MM.1S (cell line): Measurements from ENCODE around the gene LMNTD2.

Experiments
- DNase-seq: peaks from one replicate; pipeline ENCODE4 v3.0.0-alpha.2; 2015
- H2AFZ ChIP-seq: fragments of 300-600 bp; sonication (generic); 2 replicates; pipeline ENCODE4 v1.6.0; 2016; ENCODE audit warnings: antibody characterized with exemption, low read length
- H3F3A ChIP-seq: fragments of 300-600 bp; sonication (generic); 2 replicates; pipeline ENCODE4 v1.6.1; 2016; ENCODE audit warnings: mild to moderate bottlenecking, antibody characterized with exemption, low read length, moderate library complexity, mixed read lengths; ENCODE audit not compliant: insufficient read depth
- H3K27ac ChIP-seq: fragments of 300-600 bp; sonication (generic); 2 replicates; pipeline ENCODE4 v1.5.1; 2016; ENCODE audit warnings: mild to moderate bottlenecking, low read length
- H3K27me3 ChIP-seq: fragments of 300-600 bp; sonication (generic); replicated peaks from 2 replicates; pipeline ENCODE4 v1.6.0; 2016; ENCODE audit warnings: low read length; ENCODE audit not compliant: insufficient read depth
- H3K36me3 ChIP-seq: fragments of 300-600 bp; sonication (generic); replicated peaks from 2 replicates; pipeline ENCODE4 v1.6.1; 2016; ENCODE audit warnings: mild to moderate bottlenecking, low read length, mixed read lengths; ENCODE audit not compliant: insufficient read depth
- H3K4me1 ChIP-seq: fragments of 300-600 bp; sonication (generic); 2 replicates; pipeline ENCODE4 v1.6.1; 2016; ENCODE audit warnings: low read length, mixed read lengths
- H3K4me2 ChIP-seq: fragments of 300-600 bp; sonication (generic); 2 replicates; pipeline ENCODE4 v1.6.0; 2016; ENCODE audit warnings: low read depth, low read length
- H3K4me3 ChIP-seq: fragments of 300-600 bp; sonication (generic); 2 replicates; pipeline ENCODE4 v1.5.1; 2016; ENCODE audit warnings: low read length, mixed read lengths
- H3K79me2 ChIP-seq: fragments of 300-600 bp; sonication (generic); 2 replicates; pipeline ENCODE4 v1.6.1; 2016; ENCODE audit warnings: mixed run types, low read length, mixed read lengths
- H3K9ac ChIP-seq: fragments of 300-600 bp; sonication (generic); 2 replicates; pipeline ENCODE4 v1.6.1; 2016; ENCODE audit warnings: low read length, mixed read lengths
- H3K9me2 ChIP-seq: fragments of 300-600 bp; sonication (generic); replicated peaks from 2 replicates; pipeline ENCODE4 v1.6.1; 2016; ENCODE audit warnings: mild to moderate bottlenecking, low read length, mixed read lengths; ENCODE audit not compliant: insufficient read depth
- H3K9me3 ChIP-seq: fragments of 300-600 bp; sonication (generic); replicated peaks from 2 replicates; pipeline ENCODE4 v1.6.1; 2016; ENCODE audit warnings: mild to moderate bottlenecking, low read length, mixed read lengths; ENCODE audit not compliant: insufficient read depth
- H4K20me1 ChIP-seq: fragments of 300-600 bp; sonication (generic); 2 replicates; pipeline ENCODE4 v1.6.1; 2016; ENCODE audit warnings: mild to moderate bottlenecking, low read length, moderate library complexity, mixed read lengths; ENCODE audit not compliant: insufficient read depth
- CTCF ChIP-seq: fragments of 300-600 bp; sonication (generic); IDR thresholded peaks from 2 replicates; pipeline ENCODE4 v1.5.1; 2016; ENCODE audit warnings: antibody characterized with exemption, low read length, mixed read lengths
- EZH2 ChIP-seq: fragments of 300-600 bp; sonication (generic); optimal IDR thresholded peaks from 2 replicates; pipeline ENCODE3; 2017; ENCODE audit warnings: low read depth, mild to moderate bottlenecking, antibody characterized with exemption, low read length, mixed read lengths
- EZH2phosphoT487 ChIP-seq: fragments of 300-600 bp; sonication (generic); IDR thresholded peaks from 2 replicates; pipeline ENCODE4 v1.6.1; 2018; ENCODE audit warnings: antibody characterized with exemption, low read length

LMNTD2 gene

GRCh38 chr11:551131-551530 is 9.4 kb downstream of the LMNTD2 start:
- no peaks in the 10 kb centered on the region for H3K79me2 ChIP-seq
- H2AFZ ChIP-seq: no peak overlapping the region
- H3F3A ChIP-seq: no peaks in the 10 kb centered on the region
- no peaks in the 10 kb centered on the region for H3K9me2 ChIP-seq
- H3K9ac ChIP-seq: no peak overlapping the region
- H3K27me3 ChIP-seq: peaks cover 12% of the 10 kb centered on the region
- TF ChIP-seq EZH2 (no peak), EZH2phosphoT487 (no peak), CTCF (no peak)
- no peaks in the 10 kb centered on the region for H3K36me3 ChIP-seq
- DNase-seq: no peak
- no peak overlapping the region for H3K4me2 ChIP-seq
- no peaks in the 10 kb centered on the region for H4K20me1 ChIP-seq
- H3K9me3 ChIP-seq: no peaks in the 10 kb centered on the region
- H3K27ac ChIP-seq: no peak overlapping the region
- H3K4me1 ChIP-seq: no peaks in the 10 kb centered on the region
- H3K4me3 ChIP-seq: no peak overlapping the region

- no peak for DNase-seq
These were observed 9.8 kb downstream of the LMNTD2 start for GRCh38 chr11:550746-551085.

DNA sequence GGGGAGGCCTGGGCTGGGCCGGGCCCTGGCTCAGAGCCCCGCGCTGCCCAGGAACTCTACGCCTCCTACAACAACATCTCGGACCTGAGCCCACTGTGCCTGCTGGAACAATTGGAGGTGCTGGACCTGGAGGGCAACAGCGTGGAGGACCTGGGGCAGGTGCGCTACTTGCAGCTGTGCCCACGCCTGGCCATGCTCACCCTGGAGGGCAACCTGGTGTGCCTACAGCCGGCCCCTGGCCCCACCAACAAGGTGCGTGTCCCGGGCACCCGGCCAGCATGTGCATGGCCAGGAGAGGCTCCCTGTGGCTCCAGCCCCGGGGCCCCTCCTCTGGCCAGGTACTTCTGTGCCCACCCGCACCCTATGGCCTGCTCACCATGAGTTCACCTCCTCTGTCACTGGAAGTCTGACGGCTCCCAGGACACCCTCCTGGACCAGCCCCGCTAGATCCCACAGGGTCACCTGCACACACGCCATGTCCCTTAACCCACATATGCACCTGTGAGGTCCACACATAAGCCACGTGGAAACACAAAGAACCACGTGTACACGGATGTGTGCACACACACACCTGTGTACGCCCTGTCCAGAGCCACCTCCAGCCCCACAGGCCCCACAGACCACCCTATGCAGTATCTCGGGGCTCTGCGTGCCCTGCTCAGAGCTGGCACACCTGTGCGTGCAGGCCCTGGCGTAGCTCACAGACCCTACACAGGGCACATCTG is 10.4 kb downstream of the LMNTD2 start:
- no peaks in the 10 kb centered on the region for H4K20me1 ChIP-seq
- H2AFZ ChIP-seq: no peak overlapping the region
- H3K36me3 ChIP-seq: no peaks in the 10 kb centered on the region
- no peaks in the 10 kb centered on the region for H3F3A ChIP-seq
- H3K79me2 ChIP-seq: no peaks in the 10 kb centered on the region
- no peak overlapping the region for H3K4me2 ChIP-seq
- no peak overlapping the region for H3K9ac ChIP-seq
- no peaks in the 10 kb centered on the region for H3K4me1 ChIP-seq
- H3K27me3 ChIP-seq: peaks cover 4% of the 10 kb centered on the region
- no peak overlapping the region for H3K27ac ChIP-seq
- no peak overlapping the region for H3K4me3 ChIP-seq
- TF ChIP-seq EZH2 (no peak), CTCF (no peak), EZH2phosphoT487 (no peak)
- no peaks in the 10 kb centered on the region for H3K9me2 ChIP-seq
- DNase-seq: no peak
- no peaks in the 10 kb centered on the region for H3K9me3 ChIP-seq

More at GRCh38 chr11:550746-551085, 9.8 kb downstream of the LMNTD2 start:
- no peak overlapping the region for H3K9ac ChIP-seq
- TF ChIP-seq EZH2 (no peak), CTCF (no peak)
- peaks cover 9% of the 10 kb centered on the region for H3K27me3 ChIP-seq
- no peaks in the 10 kb centered on the region for H3K9me2 ChIP-seq
- no peaks in the 10 kb centered on the region for H3K79me2 ChIP-seq
- no peaks in the 10 kb centered on the region for H3K4me1 ChIP-seq
- no peaks in the 10 kb centered on the region for H4K20me1 ChIP-seq
- no peak overlapping the region for H3K4me3 ChIP-seq
- H2AFZ ChIP-seq: no peak overlapping the region
- no peaks in the 10 kb centered on the region for H3K9me3 ChIP-seq
- no peaks in the 10 kb centered on the region for H3F3A ChIP-seq
- no peaks in the 10 kb centered on the region for H3K36me3 ChIP-seq
- H3K27ac ChIP-seq: no peak overlapping the region
- no peak overlapping the region for H3K4me2 ChIP-seq
